HG03103 (cell line): Measurements from ENCODE around the gene MYH9.

ENCODE experiments used
- ATAC-seq: cut with Tn5 transposase; IDR thresholded peaks from one replicate; pipeline ENCODE4 v1.9.1; 2021; ENCODE audit warnings: low read depth; ENCODE audit not compliant: unreplicated experiment

The MYH9 gene

GRCh38 chr22:36351921-36352802, 35.6 kb downstream of the MYH9 start:
- no peak for ATAC-seq

GRCh38 chr22:36350751-36351594, 36.8 kb downstream of the MYH9 start:
- ATAC-seq = no peak

GRCh38 chr22:36349726-36350125, 38.0 kb downstream of the MYH9 start:
- no peak for ATAC-seq

GRCh38 chr22:36348760-36349159, 39.0 kb downstream of the MYH9 start:
- ATAC-seq = no peak

- no peak for ATAC-seq
These were observed 40.7 kb downstream of the MYH9 start for GRCh38 chr22:36347094-36347493.

GRCh38 chr22:36344106-36344827, 43.5 kb downstream of the MYH9 start:
- no peak for ATAC-seq

- no peak for ATAC-seq
These were observed 44.1 kb downstream of the MYH9 start for GRCh38 chr22:36343720-36344105.

GRCh38 chr22:36343070-36343719, 44.6 kb downstream of the MYH9 start:
- ATAC-seq = no peak

- ATAC-seq = no peak
These were observed 46.1 kb downstream of the MYH9 start for GRCh38 chr22:36341640-36342041.

- no peak for ATAC-seq
These were observed 47.1 kb downstream of the MYH9 start for GRCh38 chr22:36340621-36341020.

GRCh38 chr22:36339171-36340065, 48.3 kb downstream of the MYH9 start:
- ATAC-seq = no peak

GRCh38 chr22:36337365-36338130, 50.2 kb downstream of the MYH9 start:
- no peak for ATAC-seq

GRCh38 chr22:36336246-36337182, 51.3 kb downstream of the MYH9 start:
- ATAC-seq = no peak

- ATAC-seq = no peak
These were observed 52.1 kb downstream of the MYH9 start for GRCh38 chr22:36335621-36336020.

GRCh38 chr22:36334821-36335603, 52.8 kb downstream of the MYH9 start:
- ATAC-seq = no peak

GRCh38 chr22:36334081-36334820, 53.5 kb downstream of the MYH9 start:
- no peak for ATAC-seq
